HCT116 (cell line): Measurements from ENCODE around the gene GPRC5A. TPM values are rescaled to one million over a fixed set of nuclear protein-coding genes. Genes with fewer than 3 reads are reported as not detected.

Experiments used
- ATAC-seq: fragments of 200-7000 bp; cut with Tn5 transposase; 2 replicates; pipeline ENCODE4 v1.9.1; 2020; ENCODE audit warnings: mild to moderate bottlenecking, moderate library complexity
- BruUV-seq: library from RNA; stranded (reverse); fragments of 400-500 nt; replicated peaks from 2 replicates; lab custom pipeline; 2021; lab: Mats Ljungman, UMichigan
- CTCF ChIA-PET: fragments of 300-600 bp; sonication (Branson Sonifier 250); formaldehyde crosslinking; loops from one replicate; lab custom pipeline; 2021; ENCODE audit warnings: antibody characterized with exemption; lab: Charles Lee
- POLR2A ChIA-PET: fragments of 300-600, 350-600 bp; sonication (Branson Sonifier 250); formaldehyde crosslinking; loops from one replicate; lab custom pipeline; 2021; ENCODE audit warnings: antibody characterized with exemption; lab: Charles Lee
- RAD21 ChIA-PET, 2 experiments: fragments of 300-600 bp; sonication (Branson Sonifier 250); formaldehyde crosslinking; loops; one replicate each; lab custom pipeline; 2023; ENCODE audit warnings: low total read pairs in 2 of 2; ENCODE audit not compliant: uncharacterized antibody in 2 of 2, unreplicated experiment in 2 of 2, low non-redundant PET in 1 of 2; lab: Charles Lee
- DNase-seq: peaks from one replicate; pipeline ENCODE4 v3.0.0-alpha.2; 2010; ENCODE audit warnings: low read depth, low spot score
- H2AFZ ChIP-seq: fragments of 200-600 bp; shearing (Covaris generic), sonication (generic); 2 replicates; pipeline ENCODE4 v1.6.1; 2017; ENCODE audit warnings: low read depth, mixed run types, mixed read lengths, antibody characterized with exemption, low read length; ENCODE audit not compliant: poor library complexity, severe bottlenecking
- H3K27ac ChIP-seq: 2 replicates; pipeline ENCODE4 v1.5.1; 2012; ENCODE audit warnings: low read depth, low read length
- H3K27me3 ChIP-seq: fragments of 200-600 bp; sonication (generic); 2 replicates; pipeline ENCODE4 v1.6.1; 2016; ENCODE audit warnings: mixed run types, low read length, mixed read lengths; ENCODE audit not compliant: insufficient read depth
- H3K36me3 ChIP-seq, 2 experiments: fragments of 200-500 bp in 1 of 2; fragments of 200-600 bp in 1 of 2; sonication (Bioruptor generic) in 1 of 2; sonication (generic) in 1 of 2; 2 replicates each; pipeline versions ENCODE4 v1.5.1 to v1.6.1; 2014 to 2016; ENCODE audit warnings: low read length in 2 of 2, inconsistent platforms in 1 of 2, mixed read lengths in 1 of 2, mixed run types in 1 of 2; ENCODE audit not compliant: insufficient read depth in 2 of 2, control insufficient read depth in 1 of 2
- H3K4me1 ChIP-seq, 2 experiments: fragments of 200-600 bp in 1 of 2; sonication (generic) in 1 of 2; 2 replicates each; pipeline versions ENCODE4 v1.5.1 to v1.6.1; 2012 to 2017; ENCODE audit warnings: low read length in 2 of 2, inconsistent platforms in 1 of 2, mild to moderate bottlenecking in 1 of 2, mixed read lengths in 1 of 2, mixed run types in 1 of 2, moderate library complexity in 1 of 2; ENCODE audit not compliant: insufficient read depth in 2 of 2, control insufficient read depth in 1 of 2
- H3K4me2 ChIP-seq: fragments of 200-600 bp; sonication (generic); 2 replicates; pipeline ENCODE4 v1.6.1; 2017; ENCODE audit warnings: mixed run types, low read length, mixed read lengths
- H3K4me3 ChIP-seq, 2 experiments: fragments of 200-600 bp in 1 of 2; sonication (generic) in 1 of 2; replicated peaks in 1 of 2; 2 replicates each; pipeline ENCODE4 v1.5.1; 2011 to 2016; ENCODE audit warnings: low read length in 2 of 2, control low read depth in 1 of 2, low read depth in 1 of 2, mild to moderate bottlenecking in 1 of 2, mixed read lengths in 1 of 2, mixed run types in 1 of 2
- H3K79me2 ChIP-seq: fragments of 200-600 bp; sonication (generic); 2 replicates; pipeline ENCODE4 v1.6.1; 2017; ENCODE audit warnings: mild to moderate bottlenecking, mixed run types, low read length, moderate library complexity, mixed read lengths; ENCODE audit not compliant: insufficient read depth
- H3K9ac ChIP-seq: fragments of 200-600 bp; sonication (generic); 2 replicates; pipeline ENCODE4 v1.6.1; 2016; ENCODE audit warnings: low read length, mixed read lengths
- H3K9me2 ChIP-seq: fragments of 200-600 bp; sonication (generic), shearing (Covaris generic); 2 replicates; pipeline ENCODE4 v1.6.1; 2017; ENCODE audit warnings: mixed run types, mild to moderate bottlenecking, moderate library complexity; ENCODE audit not compliant: insufficient read depth
- H3K9me3 ChIP-seq, 2 experiments: fragments of 200-500 bp in 1 of 2; fragments of 200-600 bp in 1 of 2; sonication (Bioruptor generic) in 1 of 2; sonication (generic) in 1 of 2; 2 replicates each; pipeline ENCODE4 v1.6.1; 2014 to 2017; ENCODE audit warnings: low read length in 2 of 2, mixed read lengths in 2 of 2, inconsistent platforms in 1 of 2, low read depth in 1 of 2, mild to moderate bottlenecking in 1 of 2, mixed run types in 1 of 2, moderate library complexity in 1 of 2; ENCODE audit not compliant: control insufficient read depth in 1 of 2, insufficient read depth in 1 of 2
- H4K20me1 ChIP-seq: fragments of 200-600 bp; sonication (generic), shearing (Covaris generic); 2 replicates; pipeline ENCODE4 v1.6.1; 2017; ENCODE audit warnings: mixed run types, mild to moderate bottlenecking, moderate library complexity; ENCODE audit not compliant: insufficient read depth
- CEBPB ChIP-seq: IDR thresholded peaks from 2 replicates; pipeline ENCODE4 v1.6.1; 2012; ENCODE audit warnings: low read depth
- EZH2 ChIP-seq: fragments of 200-600 bp; sonication (generic); IDR thresholded peaks from 2 replicates; pipeline ENCODE4 v1.6.1; 2017; ENCODE audit warnings: antibody characterized with exemption, mixed run types
- FOSL1 ChIP-seq: IDR thresholded peaks from 2 replicates; pipeline ENCODE4 v1.6.1; 2012; ENCODE audit warnings: low read depth
- JUND ChIP-seq: IDR thresholded peaks from 2 replicates; pipeline ENCODE4 v1.6.1; 2012
- POLR2A ChIP-seq: IDR thresholded peaks from 2 replicates; pipeline ENCODE4 v1.7.0; 2011; ENCODE audit warnings: borderline replicate concordance; ENCODE audit not compliant: insufficient read depth, insufficient read length; ENCODE audit errors: extremely low read depth
- SIN3A ChIP-seq: IDR thresholded peaks from 2 replicates; pipeline ENCODE4 v1.6.1; 2012; ENCODE audit warnings: low read depth
- TCF7L2 ChIP-seq: IDR thresholded peaks from 2 replicates; pipeline ENCODE4 v1.7.0; 2011; ENCODE audit warnings: borderline replicate concordance, inconsistent platforms; ENCODE audit not compliant: insufficient read depth, insufficient read length; ENCODE audit errors: extremely low read depth
- YY1 ChIP-seq: IDR thresholded peaks from 2 replicates; pipeline ENCODE4 v1.6.1; 2011; ENCODE audit warnings: low read length, low read depth, moderate library complexity, mild to moderate bottlenecking; ENCODE audit not compliant: insufficient replicate concordance; ENCODE audit errors: extremely low read depth
- ZNF274 ChIP-seq: fragments of 200-500 bp; sonication (Bioruptor generic); IDR thresholded peaks from 2 replicates; pipeline ENCODE4 v1.6.1; 2014; ENCODE audit warnings: mild to moderate bottlenecking, low read depth, low read length, inconsistent platforms
- intact Hi-C: fragments of 100-400 bp; cut with micrococcal nuclease; formaldehyde crosslinking; loops from 2 replicates; pipeline ENCODE4 v1.10.0; 2022
- total RNA-seq: library from RNA; stranded (reverse); gene quantifications from one replicate; pipeline ENCODE4 v1.2.1, GENCODE V29; 2021; ENCODE audit not compliant: unreplicated experiment
- TF ChIP-seq, protein P1 (sequence below), 3 experiments: fragments of 200-600 bp in 1 of 3; sonication (generic) in 1 of 3; IDR thresholded peaks in 2 of 3; conservative IDR thresholded peaks in 1 of 3; 2 replicates each; pipeline ENCODE4 v1.5.1; 2012 to 2017; ENCODE audit warnings: low read depth in 2 of 3, low read length in 2 of 3, antibody characterized with exemption in 1 of 3, borderline replicate concordance in 1 of 3, control low read depth in 1 of 3, mild to moderate bottlenecking in 1 of 3, mixed read lengths in 1 of 3, mixed run types in 1 of 3, moderate library complexity in 1 of 3; ENCODE audit not compliant: insufficient read depth in 1 of 3
- TF ChIP-seq, protein P2 (sequence below): IDR thresholded peaks from 2 replicates; pipeline ENCODE4 v1.6.1; 2012
- TF ChIP-seq, protein P3 (sequence below): IDR thresholded peaks from 2 replicates; pipeline ENCODE4 v1.6.1; 2012
- TF ChIP-seq, protein P4 (sequence below): IDR thresholded peaks from 2 replicates; pipeline ENCODE4 v1.6.1; 2011; ENCODE audit warnings: mild to moderate bottlenecking, low read length, moderate library complexity; ENCODE audit not compliant: insufficient replicate concordance; ENCODE audit errors: extremely low read depth
- TF ChIP-seq, protein P5 (sequence below): IDR thresholded peaks from 2 replicates; pipeline ENCODE4 v1.6.1; 2012; ENCODE audit warnings: low read depth

The GPRC5A gene
- total RNA-seq, 1 experiment from 2014 or later: 305 TPM

DNA sequence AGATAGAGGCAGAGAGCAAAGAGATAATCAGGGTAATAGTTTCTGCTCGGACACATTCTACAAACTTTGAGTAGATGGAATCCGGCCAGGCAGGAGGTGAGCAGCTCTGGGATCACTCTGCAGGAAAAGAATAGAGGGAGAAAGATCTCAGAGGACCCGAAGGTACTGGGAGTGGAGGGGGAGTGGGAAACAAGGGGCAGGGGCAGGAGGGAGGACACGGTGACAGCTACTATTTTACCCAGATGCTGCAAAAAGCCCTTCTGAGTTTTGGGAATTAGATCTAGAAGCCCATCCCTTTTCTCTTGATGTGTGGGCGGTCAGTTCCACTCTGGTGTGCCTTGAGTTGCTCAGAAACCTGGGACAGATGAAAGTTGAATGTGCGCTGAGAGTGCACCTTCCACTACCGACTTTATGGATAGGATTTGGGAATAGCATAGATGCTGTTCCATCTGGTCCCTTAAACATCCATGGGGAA, 556 bp downstream of the GPRC5A start:
- no peaks in the 10 kb centered on the region for H3K9me2 ChIP-seq
- H3K27me3 ChIP-seq: no peaks in the 10 kb centered on the region
- ChIA-PET POLR2A (interaction anchor here (0.5 to 3.9 kb wide), 17 partner anchors 9 to 1260 kb away, joined by 3 to 66 read pairs (median 7); no protein-coding TSS in a partner anchor), RAD21 (interaction anchor here (1.4 to 2.0 kb wide), 3 partner anchors 54 to 79 kb away, joined by 4 to 12 read pairs (median 10); partner anchors contain the start of gene DDX47 (in 1 of the 2)), CTCF (interaction anchor here (1.4 to 3.7 kb wide), 3 partner anchors 19 to 103 kb away, joined by 3 to 29 read pairs (median 7); no protein-coding TSS in a partner anchor)
- peak overlapping the region; percentile 59 to 91 for H3K4me3 ChIP-seq
- H3K9me3 ChIP-seq: no peaks in the 10 kb centered on the region
- H2AFZ ChIP-seq: no peak overlapping the region
- peaks cover 59% of the 10 kb centered on the region for H3K79me2 ChIP-seq
- DNase-seq: no peak
- H3K9ac ChIP-seq: peak overlapping the region; percentile 89
- H3K36me3 ChIP-seq: peaks cover 0 to 19% of the 10 kb centered on the region in 2 experiments; a peak in 1 of 4 replicates
- TF ChIP-seq SIN3A (no peak), CEBPB (no peak), EZH2 (no peak), TCF7L2 (no peak), YY1 (no peak), POLR2A (no peak), ZNF274 (no peak), FOSL1 (no peak), JUND (no peak)
- TF ChIP-seq, protein P1, sequence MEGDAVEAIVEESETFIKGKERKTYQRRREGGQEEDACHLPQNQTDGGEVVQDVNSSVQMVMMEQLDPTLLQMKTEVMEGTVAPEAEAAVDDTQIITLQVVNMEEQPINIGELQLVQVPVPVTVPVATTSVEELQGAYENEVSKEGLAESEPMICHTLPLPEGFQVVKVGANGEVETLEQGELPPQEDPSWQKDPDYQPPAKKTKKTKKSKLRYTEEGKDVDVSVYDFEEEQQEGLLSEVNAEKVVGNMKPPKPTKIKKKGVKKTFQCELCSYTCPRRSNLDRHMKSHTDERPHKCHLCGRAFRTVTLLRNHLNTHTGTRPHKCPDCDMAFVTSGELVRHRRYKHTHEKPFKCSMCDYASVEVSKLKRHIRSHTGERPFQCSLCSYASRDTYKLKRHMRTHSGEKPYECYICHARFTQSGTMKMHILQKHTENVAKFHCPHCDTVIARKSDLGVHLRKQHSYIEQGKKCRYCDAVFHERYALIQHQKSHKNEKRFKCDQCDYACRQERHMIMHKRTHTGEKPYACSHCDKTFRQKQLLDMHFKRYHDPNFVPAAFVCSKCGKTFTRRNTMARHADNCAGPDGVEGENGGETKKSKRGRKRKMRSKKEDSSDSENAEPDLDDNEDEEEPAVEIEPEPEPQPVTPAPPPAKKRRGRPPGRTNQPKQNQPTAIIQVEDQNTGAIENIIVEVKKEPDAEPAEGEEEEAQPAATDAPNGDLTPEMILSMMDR (IDR thresholded peaks at IDR 0.05 in 2 of 3, conservative IDR thresholded peaks at IDR 0.05 in 1 of 3; ENCODE audit: borderline replicate concordance in 1 of 3, insufficient read depth in 1 of 3, low read depth in 2 of 3, low read length in 2 of 3): no peak
- TF ChIP-seq, protein P2, sequence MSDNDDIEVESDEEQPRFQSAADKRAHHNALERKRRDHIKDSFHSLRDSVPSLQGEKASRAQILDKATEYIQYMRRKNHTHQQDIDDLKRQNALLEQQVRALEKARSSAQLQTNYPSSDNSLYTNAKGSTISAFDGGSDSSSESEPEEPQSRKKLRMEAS: no peak
- TF ChIP-seq, protein P3, sequence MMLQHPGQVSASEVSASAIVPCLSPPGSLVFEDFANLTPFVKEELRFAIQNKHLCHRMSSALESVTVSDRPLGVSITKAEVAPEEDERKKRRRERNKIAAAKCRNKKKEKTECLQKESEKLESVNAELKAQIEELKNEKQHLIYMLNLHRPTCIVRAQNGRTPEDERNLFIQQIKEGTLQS: no peak
- TF ChIP-seq, protein P4, sequence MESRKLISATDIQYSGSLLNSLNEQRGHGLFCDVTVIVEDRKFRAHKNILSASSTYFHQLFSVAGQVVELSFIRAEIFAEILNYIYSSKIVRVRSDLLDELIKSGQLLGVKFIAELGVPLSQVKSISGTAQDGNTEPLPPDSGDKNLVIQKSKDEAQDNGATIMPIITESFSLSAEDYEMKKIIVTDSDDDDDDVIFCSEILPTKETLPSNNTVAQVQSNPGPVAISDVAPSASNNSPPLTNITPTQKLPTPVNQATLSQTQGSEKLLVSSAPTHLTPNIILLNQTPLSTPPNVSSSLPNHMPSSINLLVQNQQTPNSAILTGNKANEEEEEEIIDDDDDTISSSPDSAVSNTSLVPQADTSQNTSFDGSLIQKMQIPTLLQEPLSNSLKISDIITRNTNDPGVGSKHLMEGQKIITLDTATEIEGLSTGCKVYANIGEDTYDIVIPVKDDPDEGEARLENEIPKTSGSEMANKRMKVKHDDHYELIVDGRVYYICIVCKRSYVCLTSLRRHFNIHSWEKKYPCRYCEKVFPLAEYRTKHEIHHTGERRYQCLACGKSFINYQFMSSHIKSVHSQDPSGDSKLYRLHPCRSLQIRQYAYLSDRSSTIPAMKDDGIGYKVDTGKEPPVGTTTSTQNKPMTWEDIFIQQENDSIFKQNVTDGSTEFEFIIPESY: no peak
- TF ChIP-seq, protein P5, sequence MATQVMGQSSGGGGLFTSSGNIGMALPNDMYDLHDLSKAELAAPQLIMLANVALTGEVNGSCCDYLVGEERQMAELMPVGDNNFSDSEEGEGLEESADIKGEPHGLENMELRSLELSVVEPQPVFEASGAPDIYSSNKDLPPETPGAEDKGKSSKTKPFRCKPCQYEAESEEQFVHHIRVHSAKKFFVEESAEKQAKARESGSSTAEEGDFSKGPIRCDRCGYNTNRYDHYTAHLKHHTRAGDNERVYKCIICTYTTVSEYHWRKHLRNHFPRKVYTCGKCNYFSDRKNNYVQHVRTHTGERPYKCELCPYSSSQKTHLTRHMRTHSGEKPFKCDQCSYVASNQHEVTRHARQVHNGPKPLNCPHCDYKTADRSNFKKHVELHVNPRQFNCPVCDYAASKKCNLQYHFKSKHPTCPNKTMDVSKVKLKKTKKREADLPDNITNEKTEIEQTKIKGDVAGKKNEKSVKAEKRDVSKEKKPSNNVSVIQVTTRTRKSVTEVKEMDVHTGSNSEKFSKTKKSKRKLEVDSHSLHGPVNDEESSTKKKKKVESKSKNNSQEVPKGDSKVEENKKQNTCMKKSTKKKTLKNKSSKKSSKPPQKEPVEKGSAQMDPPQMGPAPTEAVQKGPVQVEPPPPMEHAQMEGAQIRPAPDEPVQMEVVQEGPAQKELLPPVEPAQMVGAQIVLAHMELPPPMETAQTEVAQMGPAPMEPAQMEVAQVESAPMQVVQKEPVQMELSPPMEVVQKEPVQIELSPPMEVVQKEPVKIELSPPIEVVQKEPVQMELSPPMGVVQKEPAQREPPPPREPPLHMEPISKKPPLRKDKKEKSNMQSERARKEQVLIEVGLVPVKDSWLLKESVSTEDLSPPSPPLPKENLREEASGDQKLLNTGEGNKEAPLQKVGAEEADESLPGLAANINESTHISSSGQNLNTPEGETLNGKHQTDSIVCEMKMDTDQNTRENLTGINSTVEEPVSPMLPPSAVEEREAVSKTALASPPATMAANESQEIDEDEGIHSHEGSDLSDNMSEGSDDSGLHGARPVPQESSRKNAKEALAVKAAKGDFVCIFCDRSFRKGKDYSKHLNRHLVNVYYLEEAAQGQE: no peak
- TF ChIP-seq, all 23 proteins: peak for 0
- Histone ChIP-seq H4K20me1 (peaks cover 11% of the 10 kb centered on the region; the same call in 1 of the 2 replicates), H3K4me2 (peak overlapping the region; percentile 97), H3K4me1 (peaks cover 57 to 90% of the 10 kb centered on the region in 2 experiments), H3K27ac (peak overlapping the region; percentile 93)
- ATAC-seq: no peak
- TSS peak; percentile 61 for BruUV-seq
- intact Hi-C loops: loop anchor here (1.0 to 10.0 kb wide), 6 partner anchors 20 to 167 kb away; partner anchors contain the start of genes APOLD1 and DDX47
